WTC11 (cell line): ENCODE data around the gene SPOCD1. TPM values are rescaled to one million over a fixed set of nuclear protein-coding genes. Genes with fewer than 3 reads are reported as not detected.

Experiments used
- ATAC-seq: fragments of 200-7000 bp; cut with Tn5 transposase; 2 replicates; pipeline ENCODE4 v1.10.0; 2021; ENCODE audit warnings: mild to moderate bottlenecking, moderate library complexity
- CTCF ChIA-PET: fragments of 300-600 bp; sonication (Branson Sonifier 250); formaldehyde crosslinking; loops from one replicate; lab custom pipeline; 2021; ENCODE audit warnings: antibody characterized with exemption; lab: Charles Lee
- POLR2A ChIA-PET: fragments of 350-600 bp; sonication (Branson Sonifier 250); formaldehyde crosslinking; loops from one replicate; lab custom pipeline; 2021; ENCODE audit warnings: antibody characterized with exemption; lab: Charles Lee
- DNase-seq: peaks from one replicate; pipeline ENCODE4 v3.0.0; 2021; ENCODE audit warnings: low spot score
- H3K27ac Mint-ChIP-seq: 2 replicates; pipeline ENCODE4 v1.8.0; 2021; ENCODE audit warnings: mixed read lengths
- H3K27me3 Mint-ChIP-seq: 2 replicates; pipeline ENCODE4 v1.8.0; 2021; ENCODE audit warnings: low read depth, mild to moderate bottlenecking, moderate library complexity, mixed read lengths
- H3K36me3 Mint-ChIP-seq: 2 replicates; pipeline ENCODE4 v1.8.0; 2021; ENCODE audit warnings: mixed read lengths
- H3K4me1 Mint-ChIP-seq: 2 replicates; pipeline ENCODE4 v1.8.0; 2022; ENCODE audit warnings: mixed read lengths
- H3K4me3 Mint-ChIP-seq: 2 replicates; pipeline ENCODE4 v1.8.0; 2021; ENCODE audit warnings: mild to moderate bottlenecking, moderate library complexity, mixed read lengths
- H3K9me3 Mint-ChIP-seq: 2 replicates; pipeline ENCODE4 v1.8.0; 2021; ENCODE audit warnings: mixed read lengths
- ATF6 ChIP-seq: sonication (generic); formaldehyde crosslinking; IDR thresholded peaks from 2 replicates; pipeline ENCODE4 v1.8.1; 2023; ENCODE audit warnings: mild to moderate bottlenecking, missing genetic modification reagents
- E2F5 ChIP-seq: sonication (generic); formaldehyde crosslinking; IDR thresholded peaks from 2 replicates; pipeline ENCODE4 v1.8.1; 2022; ENCODE audit warnings: mild to moderate bottlenecking, moderate library complexity, missing genetic modification reagents
- IRF2 ChIP-seq: sonication (generic); formaldehyde crosslinking; IDR thresholded peaks from 2 replicates; pipeline ENCODE4 v1.8.0; 2022; ENCODE audit warnings: low read depth, missing genetic modification reagents, borderline replicate concordance
- NFYB ChIP-seq: sonication (generic); formaldehyde crosslinking; conservative IDR thresholded peaks from 2 replicates; pipeline ENCODE4 v1.8.0; 2022; ENCODE audit warnings: low read depth, missing genetic modification reagents
- ZNF281 ChIP-seq: sonication (generic); formaldehyde crosslinking; IDR thresholded peaks from 2 replicates; pipeline ENCODE4 v1.8.0; 2023; ENCODE audit warnings: mild to moderate bottlenecking, missing genetic modification reagents
- total RNA-seq: library from RNA; stranded (reverse); gene quantifications from 3 replicates; pipeline ENCODE4 v1.2.3, GENCODE V29; 2021
- TF ChIP-seq, protein P1 (sequence below): sonication (generic); formaldehyde crosslinking; IDR thresholded peaks from 2 replicates; pipeline ENCODE4 v1.8.1; 2022; ENCODE audit warnings: low read depth, missing genetic modification reagents, borderline replicate concordance
- TF ChIP-seq, protein P2 (sequence below): sonication (generic); formaldehyde crosslinking; IDR thresholded peaks from 2 replicates; pipeline ENCODE4 v1.8.1; 2022; ENCODE audit warnings: mild to moderate bottlenecking, missing genetic modification reagents, moderate library complexity, borderline replicate concordance
- TF ChIP-seq, protein P3 (sequence below): fragments of 250-450 bp; sonication (Bioruptor Pico); IDR thresholded peaks from 2 replicates; pipeline ENCODE4 v1.8.0; 2021; ENCODE audit warnings: mild to moderate bottlenecking
- TF ChIP-seq, protein P4 (sequence below): sonication (generic); formaldehyde crosslinking; IDR thresholded peaks from 2 replicates; pipeline ENCODE4 v1.8.0; 2022; ENCODE audit warnings: mild to moderate bottlenecking, missing genetic modification reagents
- TF ChIP-seq, protein P5 (sequence below): sonication (generic); formaldehyde crosslinking; IDR thresholded peaks from 2 replicates; pipeline ENCODE4 v1.8.1; 2022; ENCODE audit warnings: missing genetic modification reagents, borderline replicate concordance

The SPOCD1 gene
- total RNA-seq, 1 experiment from 2014 or later: 3.0 TPM

- TF ChIP-seq, protein P1, sequence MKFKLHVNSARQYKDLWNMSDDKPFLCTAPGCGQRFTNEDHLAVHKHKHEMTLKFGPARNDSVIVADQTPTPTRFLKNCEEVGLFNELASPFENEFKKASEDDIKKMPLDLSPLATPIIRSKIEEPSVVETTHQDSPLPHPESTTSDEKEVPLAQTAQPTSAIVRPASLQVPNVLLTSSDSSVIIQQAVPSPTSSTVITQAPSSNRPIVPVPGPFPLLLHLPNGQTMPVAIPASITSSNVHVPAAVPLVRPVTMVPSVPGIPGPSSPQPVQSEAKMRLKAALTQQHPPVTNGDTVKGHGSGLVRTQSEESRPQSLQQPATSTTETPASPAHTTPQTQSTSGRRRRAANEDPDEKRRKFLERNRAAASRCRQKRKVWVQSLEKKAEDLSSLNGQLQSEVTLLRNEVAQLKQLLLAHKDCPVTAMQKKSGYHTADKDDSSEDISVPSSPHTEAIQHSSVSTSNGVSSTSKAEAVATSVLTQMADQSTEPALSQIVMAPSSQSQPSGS (CRISPR knock-in tag): no peak
Measured at GRCh38 chr1:31814041-31814511, 1.7 kb downstream of the SPOCD1 start (continued).

DNA sequence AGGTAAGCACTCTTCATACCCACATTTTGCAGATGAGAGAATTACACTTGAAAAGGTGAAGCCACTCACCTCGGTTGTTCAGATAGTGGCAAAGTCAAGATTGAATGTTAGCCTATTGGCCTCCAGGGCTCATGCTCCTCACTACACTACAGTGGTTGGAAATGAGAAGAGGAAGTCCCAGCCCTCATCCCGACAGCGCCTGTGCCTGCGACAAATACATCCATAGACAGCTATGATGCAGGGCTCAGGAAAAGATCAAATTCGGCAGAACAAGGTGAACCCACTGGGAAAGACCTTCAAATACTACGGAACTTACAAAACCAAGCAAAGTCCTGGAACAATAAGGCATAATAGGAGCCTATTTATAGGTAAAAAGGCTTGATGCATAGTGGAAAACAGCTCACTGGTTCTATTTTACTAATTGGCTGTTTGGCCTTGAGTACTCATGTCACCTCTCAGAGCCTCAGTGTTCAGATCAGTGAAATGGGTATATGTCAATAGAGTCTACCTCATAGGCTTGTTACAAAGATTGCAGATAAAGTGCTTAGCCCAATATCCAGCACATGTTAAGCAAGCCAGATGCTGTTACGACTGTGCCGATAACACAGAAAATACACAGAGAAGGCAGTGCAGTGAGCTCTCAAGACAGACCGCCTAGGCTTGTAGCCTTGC lies 3.5 kb downstream of the SPOCD1 start:
- Mint-ChIP-seq H3K4me1 (peaks cover 4% of the 10 kb centered on the region; the same call in 1 of the 2 replicates), H3K27ac (no peak overlapping the region), H3K4me3 (no peak overlapping the region), H3K27me3 (peaks cover 5% of the 10 kb centered on the region), H3K9me3 (peaks cover 3% of the 10 kb centered on the region; the same call in 1 of the 2 replicates), H3K36me3 (no peaks in the 10 kb centered on the region)
- ChIA-PET POLR2A (no interaction called here), CTCF (interaction anchor here (1.0 to 12.9 kb wide), 5 partner anchors 23 to 261 kb away, joined by 3 to 153 read pairs (median 5); partner anchors contain the start of gene TMEM39B)
- ATAC-seq (no peak), DNase-seq (no peak)
- TF ChIP-seq, protein P2, sequence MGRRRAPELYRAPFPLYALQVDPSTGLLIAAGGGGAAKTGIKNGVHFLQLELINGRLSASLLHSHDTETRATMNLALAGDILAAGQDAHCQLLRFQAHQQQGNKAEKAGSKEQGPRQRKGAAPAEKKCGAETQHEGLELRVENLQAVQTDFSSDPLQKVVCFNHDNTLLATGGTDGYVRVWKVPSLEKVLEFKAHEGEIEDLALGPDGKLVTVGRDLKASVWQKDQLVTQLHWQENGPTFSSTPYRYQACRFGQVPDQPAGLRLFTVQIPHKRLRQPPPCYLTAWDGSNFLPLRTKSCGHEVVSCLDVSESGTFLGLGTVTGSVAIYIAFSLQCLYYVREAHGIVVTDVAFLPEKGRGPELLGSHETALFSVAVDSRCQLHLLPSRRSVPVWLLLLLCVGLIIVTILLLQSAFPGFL (CRISPR knock-in tag): no peak
- TF ChIP-seq NFYB (CRISPR knock-in tag) (no peak), IRF2 (no peak), E2F5 (CRISPR knock-in tag) (no peak), ATF6 (CRISPR knock-in tag) (no peak), ZNF281 (no peak)
- TF ChIP-seq, protein P3, sequence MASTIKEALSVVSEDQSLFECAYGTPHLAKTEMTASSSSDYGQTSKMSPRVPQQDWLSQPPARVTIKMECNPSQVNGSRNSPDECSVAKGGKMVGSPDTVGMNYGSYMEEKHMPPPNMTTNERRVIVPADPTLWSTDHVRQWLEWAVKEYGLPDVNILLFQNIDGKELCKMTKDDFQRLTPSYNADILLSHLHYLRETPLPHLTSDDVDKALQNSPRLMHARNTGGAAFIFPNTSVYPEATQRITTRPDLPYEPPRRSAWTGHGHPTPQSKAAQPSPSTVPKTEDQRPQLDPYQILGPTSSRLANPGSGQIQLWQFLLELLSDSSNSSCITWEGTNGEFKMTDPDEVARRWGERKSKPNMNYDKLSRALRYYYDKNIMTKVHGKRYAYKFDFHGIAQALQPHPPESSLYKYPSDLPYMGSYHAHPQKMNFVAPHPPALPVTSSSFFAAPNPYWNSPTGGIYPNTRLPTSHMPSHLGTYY (CRISPR knock-in tag): no peak
- TF ChIP-seq, protein P4, sequence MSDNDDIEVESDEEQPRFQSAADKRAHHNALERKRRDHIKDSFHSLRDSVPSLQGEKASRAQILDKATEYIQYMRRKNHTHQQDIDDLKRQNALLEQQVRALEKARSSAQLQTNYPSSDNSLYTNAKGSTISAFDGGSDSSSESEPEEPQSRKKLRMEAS: no peak
- TF ChIP-seq, protein P5, sequence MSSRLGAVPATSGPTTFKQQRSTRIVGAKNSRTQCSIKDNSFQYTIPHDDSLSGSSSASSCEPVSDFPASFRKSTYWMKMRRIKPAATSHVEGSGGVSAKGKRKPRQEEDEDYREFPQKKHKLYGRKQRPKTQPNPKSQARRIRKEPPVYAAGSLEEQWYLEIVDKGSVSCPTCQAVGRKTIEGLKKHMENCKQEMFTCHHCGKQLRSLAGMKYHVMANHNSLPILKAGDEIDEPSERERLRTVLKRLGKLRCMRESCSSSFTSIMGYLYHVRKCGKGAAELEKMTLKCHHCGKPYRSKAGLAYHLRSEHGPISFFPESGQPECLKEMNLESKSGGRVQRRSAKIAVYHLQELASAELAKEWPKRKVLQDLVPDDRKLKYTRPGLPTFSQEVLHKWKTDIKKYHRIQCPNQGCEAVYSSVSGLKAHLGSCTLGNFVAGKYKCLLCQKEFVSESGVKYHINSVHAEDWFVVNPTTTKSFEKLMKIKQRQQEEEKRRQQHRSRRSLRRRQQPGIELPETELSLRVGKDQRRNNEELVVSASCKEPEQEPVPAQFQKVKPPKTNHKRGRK (CRISPR knock-in tag): no peak
